MG63 (cell line): ENCODE results near the gene CALM3. TPM values are rescaled to one million over a fixed set of nuclear protein-coding genes. Genes with fewer than 3 reads are reported as not detected.
A peak's percentile ranks its signal among the peaks of the same experiment; 100 is the strongest.

Experiments used
- DNase-seq: peaks from one replicate; pipeline ENCODE4 v3.0.0-alpha.2; 2020
- H3K27me3 ChIP-seq: fragments of 250-450 bp; sonication (Bioruptor Pico); 2 replicates; pipeline ENCODE4 v1.5.1; 2020; ENCODE audit warnings: mild to moderate bottlenecking, moderate library complexity
- H3K36me3 ChIP-seq: fragments of 250-450 bp; sonication (Bioruptor Pico); 2 replicates; pipeline ENCODE4 v1.5.1; 2020; ENCODE audit warnings: mild to moderate bottlenecking, moderate library complexity
- H3K4me3 ChIP-seq: fragments of 250-450 bp; sonication (Bioruptor Pico); 2 replicates; pipeline ENCODE4 v1.5.1; 2020; ENCODE audit warnings: mild to moderate bottlenecking, moderate library complexity
- H3K9me3 ChIP-seq: fragments of 250-450 bp; sonication (Bioruptor Pico); 2 replicates; pipeline ENCODE4 v1.5.1; 2020; ENCODE audit warnings: mild to moderate bottlenecking, moderate library complexity
- total RNA-seq: library from RNA; depleted of rRNA; stranded (reverse); fragments of >200 nt; shearing (Covaris generic); gene quantifications from 2 replicates; pipeline ENCODE4 v1.2.3, GENCODE V29; 2014; ENCODE audit warnings: low replicate concordance

The CALM3 gene
- total RNA-seq, 1 experiment from 2014 or later = 90.4 TPM

- DNase-seq = no peak
- Histone ChIP-seq H3K27me3 (no peaks in the 10 kb centered on the region), H3K36me3 (peaks cover 68% of the 10 kb centered on the region), H3K4me3 (no peak overlapping the region), H3K9me3 (no peaks in the 10 kb centered on the region)
Measured at GRCh38 chr19:46608178-46608577, 7.0 kb downstream of the CALM3 start.

DNA sequence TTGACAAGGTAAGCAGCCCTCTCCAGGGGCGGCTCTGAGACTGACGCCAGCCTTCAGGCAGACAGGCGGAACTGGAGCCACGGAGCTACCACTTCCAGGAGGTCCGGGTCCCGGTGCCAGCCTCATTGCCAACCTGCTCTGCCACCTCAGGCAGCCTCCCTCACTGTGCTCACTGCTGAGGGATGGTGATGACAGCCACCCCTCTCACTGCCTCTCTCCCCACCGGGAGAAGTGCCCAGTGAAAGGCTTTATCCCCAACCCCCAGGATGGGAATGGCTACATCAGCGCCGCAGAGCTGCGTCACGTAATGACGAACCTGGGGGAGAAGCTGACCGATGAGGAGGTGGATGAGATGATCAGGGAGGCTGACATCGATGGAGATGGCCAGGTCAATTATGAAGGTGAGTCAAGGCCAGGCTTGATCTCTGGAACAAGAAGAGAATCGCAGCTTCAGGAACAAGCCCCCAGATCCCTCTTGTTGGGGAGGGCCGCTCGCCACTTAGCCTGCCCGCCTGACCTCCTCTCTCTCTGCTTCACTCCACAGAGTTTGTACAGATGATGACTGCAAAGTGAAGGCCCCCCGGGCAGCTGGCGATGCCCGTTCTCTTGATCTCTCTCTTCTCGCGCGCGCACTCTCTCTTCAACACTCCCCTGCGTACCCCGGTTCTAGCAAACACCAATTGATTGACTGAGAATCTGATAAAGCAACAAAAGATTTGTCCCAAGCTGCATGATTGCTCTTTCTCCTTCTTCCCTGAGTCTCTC lies 7.6 kb downstream of the CALM3 start:
- H3K4me3 ChIP-seq = no peak overlapping the region
- H3K27me3 ChIP-seq = no peaks in the 10 kb centered on the region
- peaks cover 62% of the 10 kb centered on the region for H3K36me3 ChIP-seq
- H3K9me3 ChIP-seq = no peaks in the 10 kb centered on the region
- no peak for DNase-seq

GRCh38 chr19:46609511-46610412 lies 8.6 kb downstream of the CALM3 start:
- H3K36me3 ChIP-seq = peaks cover 55% of the 10 kb centered on the region
- no peak for DNase-seq
- H3K27me3 ChIP-seq = no peaks in the 10 kb centered on the region

DNA sequence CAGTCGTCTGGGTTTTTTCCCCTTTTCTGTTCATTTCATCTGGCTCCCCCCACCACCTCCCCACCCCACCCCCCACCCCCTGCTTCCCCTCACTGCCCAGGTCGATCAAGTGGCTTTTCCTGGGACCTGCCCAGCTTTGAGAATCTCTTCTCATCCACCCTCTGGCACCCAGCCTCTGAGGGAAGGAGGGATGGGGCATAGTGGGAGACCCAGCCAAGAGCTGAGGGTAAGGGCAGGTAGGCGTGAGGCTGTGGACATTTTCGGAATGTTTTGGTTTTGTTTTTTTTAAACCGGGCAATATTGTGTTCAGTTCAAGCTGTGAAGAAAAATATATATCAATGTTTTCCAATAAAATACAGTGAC lies 9.3 kb downstream of the CALM3 start:
- DNase-seq = no peak
- Histone ChIP-seq H3K27me3 (no peaks in the 10 kb centered on the region), H3K36me3 (peaks cover 48% of the 10 kb centered on the region), H3K9me3 (no peaks in the 10 kb centered on the region), H3K4me3 (no peak overlapping the region)

More at GRCh38 chr19:46609511-46610412, 8.6 kb downstream of the CALM3 start:
- no peak overlapping the region for H3K4me3 ChIP-seq
- no peaks in the 10 kb centered on the region for H3K9me3 ChIP-seq

DNA sequence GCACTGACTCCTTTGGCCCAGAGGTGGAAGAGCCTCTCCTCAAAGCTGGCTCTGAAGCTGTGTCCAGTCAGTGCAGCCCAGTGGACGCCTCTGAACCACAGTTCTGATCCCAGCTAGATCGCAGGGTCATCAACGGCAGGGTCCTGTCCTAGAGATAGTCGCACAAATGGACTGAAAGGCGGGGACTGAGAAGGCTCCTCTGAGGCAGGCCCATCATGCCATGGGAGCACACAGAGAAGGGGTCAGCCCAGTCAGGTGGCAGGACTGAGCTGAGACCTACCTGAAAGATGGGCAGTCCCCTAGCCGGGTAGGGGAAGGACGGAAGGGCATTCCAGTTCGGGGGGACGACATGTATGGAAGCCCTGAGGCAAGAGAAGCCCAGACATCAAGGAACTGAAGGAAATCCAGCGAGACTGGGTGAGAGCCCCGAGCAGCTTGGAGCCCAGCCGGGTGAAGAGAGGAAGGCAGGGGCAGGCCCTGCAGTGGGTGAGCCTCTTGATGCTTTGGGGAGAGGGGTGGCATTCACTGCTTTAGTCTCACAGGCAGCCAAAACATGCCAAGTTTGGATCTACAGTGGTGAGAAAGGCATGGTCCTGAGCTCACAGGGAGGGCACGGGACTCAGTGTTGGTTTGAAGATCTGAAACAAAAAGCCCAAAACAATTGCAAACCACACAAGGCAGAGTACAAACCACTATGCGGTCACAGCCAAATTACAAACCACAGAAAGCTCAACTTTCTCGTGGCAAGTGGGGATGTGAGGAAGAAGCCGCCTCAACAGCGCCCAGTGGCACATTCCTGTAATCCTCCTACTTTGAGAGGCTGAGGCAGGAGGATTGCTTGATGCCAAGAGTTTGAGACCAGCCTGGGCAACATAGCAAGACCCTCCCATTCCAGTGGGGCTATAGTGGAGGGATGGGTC lies 10.0 kb downstream of the CALM3 start:
- no peak for DNase-seq

DNA sequence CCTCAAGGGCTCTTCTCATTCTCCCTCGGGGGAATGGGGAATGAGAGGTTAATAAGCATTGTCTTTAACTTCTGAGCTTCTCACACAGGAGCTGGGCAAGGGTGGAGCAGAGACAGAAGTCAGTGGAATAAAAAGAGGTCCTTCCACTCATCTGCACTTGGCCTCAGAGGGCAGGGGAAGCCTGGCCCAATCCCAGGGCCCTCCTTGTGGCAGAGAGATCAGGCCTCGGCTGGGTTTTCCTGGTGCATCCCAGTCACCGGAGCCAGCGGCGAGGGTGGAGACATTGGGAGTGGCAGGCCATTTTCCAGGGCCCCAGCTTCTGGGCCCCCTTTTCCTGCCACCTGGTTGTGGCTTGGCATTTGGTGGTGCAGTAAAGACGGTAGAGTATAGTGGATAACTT lies 10.6 kb downstream of the CALM3 start:
- peaks cover 35% of the 10 kb centered on the region for H3K36me3 ChIP-seq
- H3K9me3 ChIP-seq = no peaks in the 10 kb centered on the region
- DNase-seq = no peak
- H3K27me3 ChIP-seq = no peaks in the 10 kb centered on the region
- H3K4me3 ChIP-seq = no peak overlapping the region

More for the DNA sequence above, 10.0 kb downstream of the CALM3 start:
- H3K9me3 ChIP-seq = no peaks in the 10 kb centered on the region
- peaks cover 41% of the 10 kb centered on the region for H3K36me3 ChIP-seq
- H3K4me3 ChIP-seq = no peak overlapping the region
- H3K27me3 ChIP-seq = no peaks in the 10 kb centered on the region

DNA sequence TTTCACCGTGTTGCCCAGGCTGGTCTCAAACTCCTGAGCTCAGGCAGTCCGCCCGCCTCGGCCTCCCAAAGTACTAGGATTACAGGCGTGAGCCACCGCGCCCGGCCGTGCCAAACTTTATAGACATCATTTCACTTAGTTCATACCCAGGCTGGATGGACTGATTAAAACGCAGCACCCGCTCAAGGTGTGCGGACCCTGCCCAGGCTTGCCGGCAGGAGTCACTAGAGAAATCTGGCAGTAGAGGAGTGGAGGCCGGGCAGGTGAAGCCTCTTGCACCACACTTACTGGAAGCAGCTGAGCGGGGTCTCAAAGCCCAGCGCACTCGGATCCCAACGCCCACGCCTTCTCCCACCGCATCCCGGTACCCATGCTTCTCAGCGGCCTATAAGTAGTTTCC lies 12.4 kb downstream of the CALM3 start:
- no peak for DNase-seq
- no peaks in the 10 kb centered on the region for H3K9me3 ChIP-seq

GRCh38 chr19:46614114-46614722 lies 13.1 kb downstream of the CALM3 start:
- Histone ChIP-seq H3K4me3 (no peak overlapping the region), H3K27me3 (no peaks in the 10 kb centered on the region), H3K36me3 (peaks cover 10% of the 10 kb centered on the region), H3K9me3 (no peaks in the 10 kb centered on the region)
- DNase-seq = peak; percentile 69

More for the DNA sequence above, 12.4 kb downstream of the CALM3 start:
- H3K4me3 ChIP-seq = no peak overlapping the region
- no peaks in the 10 kb centered on the region for H3K27me3 ChIP-seq
- peaks cover 17% of the 10 kb centered on the region for H3K36me3 ChIP-seq

DNA sequence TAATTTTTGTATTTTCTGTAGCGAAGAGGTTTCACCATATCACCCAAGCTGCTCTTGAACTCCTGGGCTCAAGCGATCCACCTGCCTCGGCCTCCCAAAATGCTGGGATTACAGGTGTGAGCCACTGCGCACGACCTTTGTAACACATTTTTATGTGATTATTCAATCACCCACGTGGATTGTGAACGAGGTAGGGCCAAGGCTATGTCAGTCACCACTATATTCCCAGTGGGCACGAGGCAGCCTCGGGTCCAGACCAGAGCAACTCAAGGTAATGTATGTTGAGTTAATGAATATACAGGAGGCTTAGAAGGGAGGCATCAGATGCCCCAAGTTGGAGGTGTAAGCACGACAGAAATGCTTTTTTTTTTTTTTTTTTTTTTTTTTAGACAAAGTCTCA lies 14.8 kb downstream of the CALM3 start:
- Histone ChIP-seq H3K36me3 (no peaks in the 10 kb centered on the region), H3K27me3 (no peaks in the 10 kb centered on the region), H3K9me3 (no peaks in the 10 kb centered on the region), H3K4me3 (no peak overlapping the region)
- no peak for DNase-seq

DNA sequence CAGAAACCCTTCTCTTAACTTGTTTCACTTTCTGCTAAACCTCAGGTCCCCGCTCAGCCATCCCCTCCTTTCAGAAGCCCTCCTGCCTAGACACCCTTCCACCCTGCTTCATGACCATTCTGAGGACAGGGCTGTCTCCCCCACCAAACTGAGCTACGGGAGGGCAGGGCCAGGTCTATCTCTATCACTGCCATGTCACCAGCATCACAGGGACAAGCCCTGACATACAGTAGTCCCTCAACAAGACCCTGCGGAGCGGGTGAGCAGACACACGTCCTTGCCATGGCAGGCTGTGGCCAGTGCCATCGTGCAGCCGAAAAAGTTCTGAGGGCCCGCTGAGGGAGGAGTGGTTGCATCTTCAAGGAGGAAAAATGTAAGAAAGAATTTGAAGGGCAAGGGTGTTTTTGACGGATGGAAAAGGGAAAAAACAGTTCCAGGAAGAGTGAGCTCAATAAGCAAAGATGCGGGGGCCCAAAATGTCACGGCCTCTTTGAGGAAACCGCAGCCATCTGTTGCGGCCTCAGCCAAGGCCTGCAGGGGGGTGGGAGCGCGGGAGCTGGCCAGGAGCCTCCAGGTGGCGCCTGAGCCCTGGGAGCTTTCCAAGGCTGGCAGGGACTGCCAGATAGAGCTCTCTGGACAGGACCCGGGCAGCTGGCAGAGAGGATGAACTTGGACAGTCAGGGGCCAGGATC lies 15.6 kb downstream of the CALM3 start:
- DNase-seq = peak; percentile 18
- Histone ChIP-seq H3K4me3 (no peak overlapping the region), H3K36me3 (no peaks in the 10 kb centered on the region), H3K9me3 (no peaks in the 10 kb centered on the region), H3K27me3 (no peaks in the 10 kb centered on the region)

DNA sequence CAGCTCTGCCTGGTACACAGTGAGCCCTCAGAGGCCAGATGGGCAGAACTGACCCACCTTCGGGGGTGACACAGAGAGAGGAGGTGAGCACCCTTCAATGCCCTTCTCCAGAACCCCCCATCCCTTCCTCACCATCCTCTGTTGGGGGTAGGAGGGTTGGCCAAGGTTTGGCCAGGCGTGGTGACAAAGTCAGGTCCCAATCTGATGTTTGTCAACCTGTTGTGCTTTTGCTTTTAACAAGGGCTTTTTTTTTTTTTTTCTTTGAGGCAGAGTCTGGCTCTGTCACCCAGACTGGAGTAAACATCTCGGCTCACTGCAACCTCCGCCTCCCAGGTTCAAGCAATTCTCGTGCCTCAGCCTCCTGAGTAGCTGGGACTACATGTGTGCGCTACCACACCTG lies 16.5 kb downstream of the CALM3 start:
- Histone ChIP-seq H3K4me3 (no peak overlapping the region), H3K36me3 (no peaks in the 10 kb centered on the region), H3K9me3 (no peaks in the 10 kb centered on the region), H3K27me3 (no peaks in the 10 kb centered on the region)
- DNase-seq = no peak

GRCh38 chr19:46618670-46619231 lies 17.6 kb downstream of the CALM3 start:
- no peaks in the 10 kb centered on the region for H3K9me3 ChIP-seq
- no peaks in the 10 kb centered on the region for H3K27me3 ChIP-seq
- no peaks in the 10 kb centered on the region for H3K36me3 ChIP-seq
- no peak overlapping the region for H3K4me3 ChIP-seq
- no peak for DNase-seq

- Histone ChIP-seq H3K4me3 (no peak overlapping the region), H3K9me3 (no peaks in the 10 kb centered on the region), H3K36me3 (no peaks in the 10 kb centered on the region), H3K27me3 (no peaks in the 10 kb centered on the region)
- DNase-seq = no peak
Measured at GRCh38 chr19:46620267-46620666, 19.1 kb downstream of the CALM3 start.

DNA sequence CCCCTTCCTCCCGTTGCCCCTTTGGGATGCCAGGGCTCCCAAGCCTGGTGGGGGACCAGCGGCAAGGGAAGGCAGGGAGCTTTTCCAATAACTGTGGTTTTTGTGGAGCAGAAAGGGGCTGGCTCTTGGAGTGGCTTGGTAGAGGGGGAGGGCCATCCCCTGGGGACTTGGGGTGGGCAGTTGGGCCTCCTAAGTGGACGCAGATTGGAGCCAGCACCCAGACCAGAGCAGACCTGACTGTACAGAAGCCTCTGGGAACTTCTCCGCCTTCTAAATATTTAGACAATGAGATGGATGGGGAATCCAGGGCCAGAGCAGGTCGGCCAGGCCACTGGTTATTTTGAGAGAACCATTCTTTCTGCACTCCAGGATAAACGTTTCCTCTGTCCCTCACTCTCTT lies 19.6 kb downstream of the CALM3 start:
- Histone ChIP-seq H3K9me3 (no peaks in the 10 kb centered on the region), H3K36me3 (no peaks in the 10 kb centered on the region), H3K4me3 (no peak overlapping the region), H3K27me3 (no peaks in the 10 kb centered on the region)
- no peak for DNase-seq

- no peak for DNase-seq
- H3K4me3 ChIP-seq = no peak overlapping the region
- no peaks in the 10 kb centered on the region for H3K9me3 ChIP-seq
- H3K27me3 ChIP-seq = no peaks in the 10 kb centered on the region
- no peaks in the 10 kb centered on the region for H3K36me3 ChIP-seq
Measured at GRCh38 chr19:46621191-46622117, 20.3 kb downstream of the CALM3 start.
